SU-DHL-6 (cell line): ENCODE measurements around the gene CXorf49.
"Not testable (repeated sequence)": the region's sequence is repeated elsewhere in the genome, so short reads cannot be mapped to it uniquely, and the experiment has no call there.

Experiments
- H2AFZ ChIP-seq: fragments of 200-600 bp; sonication (generic); 2 replicates; pipeline ENCODE4 v1.6.1; 2014; ENCODE audit warnings: low read depth, mild to moderate bottlenecking, moderate library complexity, mixed read lengths, antibody characterized with exemption, low read length; ENCODE audit not compliant: severe bottlenecking
- H3F3A ChIP-seq: fragments of 200-600 bp; shearing (Covaris generic); 2 replicates; pipeline ENCODE4 v1.6.0; 2016; ENCODE audit warnings: antibody characterized with exemption, mild to moderate bottlenecking; ENCODE audit not compliant: insufficient read depth
- H3K27ac ChIP-seq: fragments of 200-600 bp; sonication (generic); 2 replicates; pipeline ENCODE4 v1.5.1; 2016; ENCODE audit warnings: low read depth, mild to moderate bottlenecking, low read length, moderate library complexity, mixed read lengths
- H3K27me3 ChIP-seq: fragments of 200-600 bp; sonication (generic), shearing (Covaris generic); 2 replicates; pipeline ENCODE4 v1.6.0; 2014; ENCODE audit warnings: mild to moderate bottlenecking, low read length
- H3K36me3 ChIP-seq: fragments of 200-600 bp; sonication (generic); 2 replicates; pipeline ENCODE4 v1.6.1; 2014; ENCODE audit warnings: mild to moderate bottlenecking, low read length, mixed read lengths
- H3K4me2 ChIP-seq: fragments of 300-600, 200-600 bp; shearing (Covaris generic), sonication (generic); 2 replicates; pipeline ENCODE4 v1.6.0; 2014; ENCODE audit warnings: low read length, low read depth, mild to moderate bottlenecking; ENCODE audit not compliant: poor library complexity, severe bottlenecking
- H3K4me3 ChIP-seq: fragments of 200-600 bp; sonication (generic); 2 replicates; pipeline ENCODE4 v1.5.1; 2014; ENCODE audit warnings: antibody characterized with exemption, low read length, mild to moderate bottlenecking, mixed read lengths; ENCODE audit not compliant: insufficient read depth, poor library complexity, severe bottlenecking
- H3K79me2 ChIP-seq: fragments of 200-600 bp; sonication (generic); 2 replicates; pipeline ENCODE4 v1.6.1; 2014; ENCODE audit warnings: mild to moderate bottlenecking, low read length, moderate library complexity; ENCODE audit not compliant: insufficient read depth
- H3K9ac ChIP-seq: fragments of 200-600 bp; sonication (generic); 2 replicates; pipeline ENCODE4 v1.7.0; 2014; ENCODE audit warnings: mild to moderate bottlenecking, low read length
- H3K9me2 ChIP-seq: fragments of 200-600 bp; sonication (generic); replicated peaks from 2 replicates; pipeline ENCODE4 v1.6.1; 2014; ENCODE audit warnings: low read length; ENCODE audit not compliant: insufficient read depth
- H3K9me3 ChIP-seq: fragments of 200-600 bp; sonication (generic); 2 replicates; pipeline ENCODE4 v1.6.1; 2014; ENCODE audit warnings: low read length, mixed read lengths; ENCODE audit not compliant: insufficient read depth
- H4K20me1 ChIP-seq: fragments of 200-600 bp; sonication (generic); 2 replicates; pipeline ENCODE4 v1.6.1; 2014; ENCODE audit warnings: low read depth, mild to moderate bottlenecking, antibody characterized with exemption, low read length, moderate library complexity, mixed read lengths

The CXorf49 gene

GRCh38 chrX:71718185-71718584 is at the start of gene CXorf49:
TSS of gene CXorf49 (minus strand) at chrX:71718285. CDS start at chrX:71718151, 134 bp downstream.
- not testable (repeated sequence) for H3K9me3 ChIP-seq, H3K9ac ChIP-seq, H3K4me3 ChIP-seq, H3K36me3 ChIP-seq, H3K27me3 ChIP-seq, H3K79me2 ChIP-seq, H3K27ac ChIP-seq, H3F3A ChIP-seq, H4K20me1 ChIP-seq, H3K9me2 ChIP-seq, H3K4me2 ChIP-seq, H2AFZ ChIP-seq

GRCh38 chrX:71767134-71767533 is 49.0 kb upstream of the CXorf49 start:
- not testable (repeated sequence) for H3K9me2 ChIP-seq, H3K36me3 ChIP-seq, H3K4me2 ChIP-seq, H3K9ac ChIP-seq, H3K4me3 ChIP-seq, H4K20me1 ChIP-seq, H3K27me3 ChIP-seq, H3F3A ChIP-seq, H3K27ac ChIP-seq, H2AFZ ChIP-seq, H3K9me3 ChIP-seq, H3K79me2 ChIP-seq

- not testable (repeated sequence) for H3K36me3 ChIP-seq, H3K9ac ChIP-seq, H3K27me3 ChIP-seq, H4K20me1 ChIP-seq, H3K4me3 ChIP-seq, H3K9me3 ChIP-seq, H3K27ac ChIP-seq, H3K4me2 ChIP-seq, H3K79me2 ChIP-seq, H3F3A ChIP-seq, H2AFZ ChIP-seq, H3K9me2 ChIP-seq
Measured at GRCh38 chrX:71765613-71766012, 47.5 kb upstream of the CXorf49 start.

- H3K9me2 ChIP-seq, H3K9me3 ChIP-seq, H2AFZ ChIP-seq, H3K27me3 ChIP-seq, H3F3A ChIP-seq, H3K79me2 ChIP-seq, H3K36me3 ChIP-seq, H3K4me3 ChIP-seq, H3K4me2 ChIP-seq, H3K9ac ChIP-seq, H4K20me1 ChIP-seq, H3K27ac ChIP-seq: not testable (repeated sequence)
Measured at GRCh38 chrX:71764832-71765231, 46.7 kb upstream of the CXorf49 start.

- not testable (repeated sequence) for H3K4me2 ChIP-seq, H3K27me3 ChIP-seq
Measured at GRCh38 chrX:71763049-71763448, 45.0 kb upstream of the CXorf49 start, which contains the start of gene CXorf49B. TSS of gene CXorf49B (plus strand) at chrX:71763349. CDS start at chrX:71763424, 75 bp downstream.

GRCh38 chrX:71760688-71761281 is 42.7 kb upstream of the CXorf49 start:
- H3K36me3 ChIP-seq, H3K27me3 ChIP-seq, H3K4me2 ChIP-seq, H3F3A ChIP-seq, H3K79me2 ChIP-seq, H3K9me2 ChIP-seq, H2AFZ ChIP-seq, H3K9me3 ChIP-seq, H3K4me3 ChIP-seq, H4K20me1 ChIP-seq, H3K27ac ChIP-seq, H3K9ac ChIP-seq: not testable (repeated sequence)

More at GRCh38 chrX:71763049-71763448, 45.0 kb upstream of the CXorf49 start, which contains the start of gene CXorf49B:
- not testable (repeated sequence) for H3K27ac ChIP-seq, H3K9me3 ChIP-seq, H2AFZ ChIP-seq, H3K9me2 ChIP-seq, H3K36me3 ChIP-seq, H3K4me3 ChIP-seq, H3K9ac ChIP-seq, H4K20me1 ChIP-seq, H3K79me2 ChIP-seq, H3F3A ChIP-seq

- not testable (repeated sequence) for H3K9me2 ChIP-seq, H3F3A ChIP-seq, H4K20me1 ChIP-seq, H3K27ac ChIP-seq, H3K9ac ChIP-seq, H3K79me2 ChIP-seq, H3K4me3 ChIP-seq, H3K9me3 ChIP-seq, H2AFZ ChIP-seq, H3K27me3 ChIP-seq, H3K36me3 ChIP-seq, H3K4me2 ChIP-seq
Measured at GRCh38 chrX:71720289-71720886, 2.3 kb upstream of the CXorf49 start.

GRCh38 chrX:71719195-71719594 is 1.1 kb upstream of the CXorf49 start:
- not testable (repeated sequence) for H3K27ac ChIP-seq, H3K4me3 ChIP-seq, H3K4me2 ChIP-seq, H4K20me1 ChIP-seq, H3K36me3 ChIP-seq, H3K9me3 ChIP-seq, H3K27me3 ChIP-seq, H3F3A ChIP-seq, H2AFZ ChIP-seq, H3K9me2 ChIP-seq, H3K79me2 ChIP-seq, H3K9ac ChIP-seq
